HCT116 (cell line): ENCODE results near the gene TFB2M.

Experiments used
- POLR2A ChIP-seq: IDR thresholded peaks from 2 replicates; pipeline ENCODE4 v1.7.0; 2011; ENCODE audit warnings: borderline replicate concordance; ENCODE audit not compliant: insufficient read depth, insufficient read length; ENCODE audit errors: extremely low read depth
- POLR2AphosphoS5 ChIP-seq: IDR thresholded peaks from 2 replicates; pipeline ENCODE4 v1.6.1; 2011; ENCODE audit warnings: mild to moderate bottlenecking, low read depth, low read length, moderate library complexity
- SRF ChIP-seq: IDR thresholded peaks from 2 replicates; pipeline ENCODE4 v1.6.1; 2012; ENCODE audit warnings: low read depth
- TF ChIP-seq, protein P1 (sequence below): IDR thresholded peaks from 2 replicates; pipeline ENCODE4 v1.6.1; 2012; ENCODE audit warnings: low read depth
- TF ChIP-seq, protein P2 (sequence below), 3 experiments: fragments of 200-600 bp in 1 of 3; sonication (generic) in 1 of 3; IDR thresholded peaks in 2 of 3; conservative IDR thresholded peaks in 1 of 3; 2 replicates each; pipeline ENCODE4 v1.5.1; 2012 to 2017; ENCODE audit warnings: low read depth in 2 of 3, low read length in 2 of 3, antibody characterized with exemption in 1 of 3, borderline replicate concordance in 1 of 3, control low read depth in 1 of 3, mild to moderate bottlenecking in 1 of 3, mixed read lengths in 1 of 3, mixed run types in 1 of 3, moderate library complexity in 1 of 3; ENCODE audit not compliant: insufficient read depth in 1 of 3

- TF ChIP-seq, protein P1, sequence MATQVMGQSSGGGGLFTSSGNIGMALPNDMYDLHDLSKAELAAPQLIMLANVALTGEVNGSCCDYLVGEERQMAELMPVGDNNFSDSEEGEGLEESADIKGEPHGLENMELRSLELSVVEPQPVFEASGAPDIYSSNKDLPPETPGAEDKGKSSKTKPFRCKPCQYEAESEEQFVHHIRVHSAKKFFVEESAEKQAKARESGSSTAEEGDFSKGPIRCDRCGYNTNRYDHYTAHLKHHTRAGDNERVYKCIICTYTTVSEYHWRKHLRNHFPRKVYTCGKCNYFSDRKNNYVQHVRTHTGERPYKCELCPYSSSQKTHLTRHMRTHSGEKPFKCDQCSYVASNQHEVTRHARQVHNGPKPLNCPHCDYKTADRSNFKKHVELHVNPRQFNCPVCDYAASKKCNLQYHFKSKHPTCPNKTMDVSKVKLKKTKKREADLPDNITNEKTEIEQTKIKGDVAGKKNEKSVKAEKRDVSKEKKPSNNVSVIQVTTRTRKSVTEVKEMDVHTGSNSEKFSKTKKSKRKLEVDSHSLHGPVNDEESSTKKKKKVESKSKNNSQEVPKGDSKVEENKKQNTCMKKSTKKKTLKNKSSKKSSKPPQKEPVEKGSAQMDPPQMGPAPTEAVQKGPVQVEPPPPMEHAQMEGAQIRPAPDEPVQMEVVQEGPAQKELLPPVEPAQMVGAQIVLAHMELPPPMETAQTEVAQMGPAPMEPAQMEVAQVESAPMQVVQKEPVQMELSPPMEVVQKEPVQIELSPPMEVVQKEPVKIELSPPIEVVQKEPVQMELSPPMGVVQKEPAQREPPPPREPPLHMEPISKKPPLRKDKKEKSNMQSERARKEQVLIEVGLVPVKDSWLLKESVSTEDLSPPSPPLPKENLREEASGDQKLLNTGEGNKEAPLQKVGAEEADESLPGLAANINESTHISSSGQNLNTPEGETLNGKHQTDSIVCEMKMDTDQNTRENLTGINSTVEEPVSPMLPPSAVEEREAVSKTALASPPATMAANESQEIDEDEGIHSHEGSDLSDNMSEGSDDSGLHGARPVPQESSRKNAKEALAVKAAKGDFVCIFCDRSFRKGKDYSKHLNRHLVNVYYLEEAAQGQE: no peak
- TF ChIP-seq POLR2AphosphoS5: no peak
- TF ChIP-seq, protein P2, sequence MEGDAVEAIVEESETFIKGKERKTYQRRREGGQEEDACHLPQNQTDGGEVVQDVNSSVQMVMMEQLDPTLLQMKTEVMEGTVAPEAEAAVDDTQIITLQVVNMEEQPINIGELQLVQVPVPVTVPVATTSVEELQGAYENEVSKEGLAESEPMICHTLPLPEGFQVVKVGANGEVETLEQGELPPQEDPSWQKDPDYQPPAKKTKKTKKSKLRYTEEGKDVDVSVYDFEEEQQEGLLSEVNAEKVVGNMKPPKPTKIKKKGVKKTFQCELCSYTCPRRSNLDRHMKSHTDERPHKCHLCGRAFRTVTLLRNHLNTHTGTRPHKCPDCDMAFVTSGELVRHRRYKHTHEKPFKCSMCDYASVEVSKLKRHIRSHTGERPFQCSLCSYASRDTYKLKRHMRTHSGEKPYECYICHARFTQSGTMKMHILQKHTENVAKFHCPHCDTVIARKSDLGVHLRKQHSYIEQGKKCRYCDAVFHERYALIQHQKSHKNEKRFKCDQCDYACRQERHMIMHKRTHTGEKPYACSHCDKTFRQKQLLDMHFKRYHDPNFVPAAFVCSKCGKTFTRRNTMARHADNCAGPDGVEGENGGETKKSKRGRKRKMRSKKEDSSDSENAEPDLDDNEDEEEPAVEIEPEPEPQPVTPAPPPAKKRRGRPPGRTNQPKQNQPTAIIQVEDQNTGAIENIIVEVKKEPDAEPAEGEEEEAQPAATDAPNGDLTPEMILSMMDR (IDR thresholded peaks at IDR 0.05 in 2 of 3, conservative IDR thresholded peaks at IDR 0.05 in 1 of 3; ENCODE audit: borderline replicate concordance in 1 of 3, insufficient read depth in 1 of 3, low read depth in 2 of 3, low read length in 2 of 3): no peak
- no peak for TF ChIP-seq POLR2A
- no peak for TF ChIP-seq SRF
These were observed 11.1 kb upstream of the TFB2M start for GRCh38 chr1:246577082-246577719.
